Measurements from ENCODE around the gene PIP5K1B. TPM values are rescaled to one million over a fixed set of nuclear protein-coding genes. Genes with fewer than 3 reads are reported as not detected.

Gene PIP5K1B
- total RNA-seq, 1 donor from 2014 or later: 0.15 TPM

DNA sequence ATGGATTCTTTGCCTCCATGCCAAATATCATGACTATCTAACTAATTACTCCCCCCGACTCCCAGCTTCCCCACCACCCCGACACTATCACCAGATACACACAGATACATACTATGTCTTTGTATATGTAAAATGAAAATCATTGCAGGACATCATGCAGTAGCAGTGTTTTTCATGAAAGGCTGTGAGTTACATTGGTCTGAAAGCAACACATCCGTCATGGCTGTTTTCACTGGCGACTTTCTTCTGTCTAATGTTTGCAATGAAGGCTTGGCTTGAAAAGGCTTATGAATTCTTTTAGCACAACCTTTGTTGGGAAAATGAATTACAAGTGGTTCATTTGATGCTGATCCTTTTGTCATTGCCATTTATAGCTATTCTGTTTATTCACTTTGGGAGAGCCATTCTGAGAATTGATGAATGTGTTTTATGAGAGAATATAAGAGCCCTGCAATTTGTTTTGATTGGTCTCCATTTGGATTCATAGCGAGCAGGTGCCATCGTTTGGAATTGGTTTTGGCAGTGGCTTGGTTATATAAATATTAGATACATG lies 103.4 kb downstream of the PIP5K1B start:
- no peak for DNase-seq (ENCODE audit: low read depth)

- no peak for DNase-seq (ENCODE audit: low read depth)
Observed at GRCh38 chr9:68817079-68817875, 112.2 kb downstream of the PIP5K1B start.

DNA sequence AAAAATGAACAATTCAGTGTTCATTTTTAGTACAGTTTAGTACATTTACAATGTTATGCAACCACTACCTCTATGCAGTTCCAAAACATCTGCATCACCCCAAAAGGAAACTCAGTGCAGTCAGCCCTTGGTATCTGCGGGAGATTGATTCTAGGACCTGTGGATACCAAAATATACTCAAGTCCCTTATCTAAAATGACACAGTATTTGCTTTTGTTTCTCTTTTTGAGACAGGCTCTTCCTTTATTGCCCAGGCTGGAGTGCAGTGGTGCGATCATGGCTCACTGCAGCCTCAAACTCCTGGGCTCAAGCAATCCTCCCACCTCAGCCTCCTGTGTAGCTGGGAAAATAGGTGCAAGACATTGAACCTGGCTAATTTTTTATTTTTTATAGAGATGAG lies 114.0 kb downstream of the PIP5K1B start:
- DNase-seq (ENCODE audit: low read depth): no peak

DNA sequence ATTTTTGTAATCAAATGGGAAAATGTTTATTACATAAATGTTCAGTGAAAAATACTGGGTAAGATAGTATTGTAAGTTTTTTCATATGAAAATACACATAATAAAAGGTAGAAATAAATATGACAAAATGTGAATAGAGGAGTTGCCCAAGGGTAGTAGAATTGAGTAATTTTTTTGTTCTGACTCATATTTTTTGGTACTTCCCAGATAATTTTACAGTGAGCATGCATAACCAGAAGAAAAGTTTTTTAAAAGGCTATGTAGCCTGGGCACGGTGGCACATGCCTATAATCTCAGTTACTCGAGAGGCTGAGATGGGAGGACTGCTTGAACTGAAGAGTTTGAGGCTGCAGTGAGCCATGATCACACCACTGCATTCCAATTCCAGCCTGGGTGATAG lies 116.9 kb downstream of the PIP5K1B start:
- no peak for DNase-seq (ENCODE audit: low read depth)

DNA sequence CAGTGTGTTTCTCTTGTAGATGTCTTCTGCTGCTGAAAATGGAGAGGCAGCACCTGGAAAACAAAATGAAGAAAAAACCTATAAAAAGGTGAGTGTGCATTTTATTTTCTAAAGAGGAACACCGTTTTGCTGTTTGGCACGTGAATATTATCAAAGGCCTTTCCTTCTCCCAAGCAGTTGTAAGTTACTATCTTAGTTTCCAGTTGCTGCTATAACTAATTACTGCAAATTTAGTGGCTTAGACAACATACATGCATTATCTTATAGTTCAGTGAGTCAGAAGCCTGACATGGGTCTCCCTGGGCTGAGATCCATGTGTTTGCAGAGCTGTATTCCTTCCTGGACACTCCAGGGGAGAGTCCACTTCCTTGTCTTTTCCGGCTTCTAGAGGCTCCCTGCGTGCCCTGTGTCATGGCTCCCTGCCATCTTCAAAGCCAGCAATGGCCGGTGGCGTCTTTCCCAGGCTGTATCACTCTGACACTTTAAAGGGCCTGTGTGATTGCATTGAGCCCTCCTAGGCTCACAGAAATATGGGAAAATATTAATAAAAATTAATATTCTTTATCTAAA lies 117.6 kb downstream of the PIP5K1B start:
- no peak for DNase-seq (ENCODE audit: low read depth)

- no peak for DNase-seq (ENCODE audit: low read depth)
Observed at GRCh38 chr9:68825762-68826472, 120.9 kb downstream of the PIP5K1B start.

DNA sequence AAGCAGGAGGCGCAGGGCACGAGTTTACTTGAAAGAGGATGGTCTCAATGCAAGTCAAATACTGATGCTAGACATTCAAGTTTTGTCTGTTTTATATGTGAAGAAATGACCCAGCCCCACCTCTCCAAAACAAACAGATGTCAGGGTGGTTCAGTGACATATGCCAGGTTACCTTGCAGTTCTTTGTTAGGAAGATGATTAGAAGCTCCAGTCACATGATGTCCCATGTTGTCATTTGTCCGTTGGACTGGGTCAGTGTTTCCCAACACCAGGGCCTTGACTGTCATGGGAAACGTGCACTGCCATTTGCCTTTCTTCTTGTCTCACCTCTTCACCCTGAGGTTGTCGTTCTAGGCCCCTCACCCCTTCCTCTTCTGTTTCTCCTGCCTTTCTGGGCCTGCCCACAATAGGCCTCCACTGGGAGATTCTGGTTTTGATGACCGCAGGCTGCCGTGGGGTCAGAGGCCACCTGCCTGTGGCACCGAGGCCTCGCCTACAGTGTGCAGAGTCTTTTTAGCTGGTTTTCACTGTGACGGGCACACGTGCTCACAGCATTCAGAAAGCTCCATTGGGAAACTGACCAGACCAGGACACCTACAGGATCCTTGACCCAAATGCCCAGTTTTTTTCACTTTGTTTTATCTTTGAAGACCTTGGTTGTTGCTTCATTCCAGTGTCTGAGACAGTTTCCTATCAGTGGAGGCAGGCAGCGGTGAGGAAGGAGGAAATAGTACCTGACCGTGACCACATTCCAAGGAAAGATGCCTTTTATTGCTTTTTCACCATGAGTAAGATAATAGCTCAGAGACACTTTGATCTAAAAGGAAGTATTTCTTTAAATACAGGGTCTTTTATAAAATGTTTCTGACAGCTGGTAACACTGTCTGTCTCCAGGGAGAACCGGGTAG lies 123.1 kb downstream of the PIP5K1B start:
- no peak for DNase-seq (ENCODE audit: low read depth)

DNA sequence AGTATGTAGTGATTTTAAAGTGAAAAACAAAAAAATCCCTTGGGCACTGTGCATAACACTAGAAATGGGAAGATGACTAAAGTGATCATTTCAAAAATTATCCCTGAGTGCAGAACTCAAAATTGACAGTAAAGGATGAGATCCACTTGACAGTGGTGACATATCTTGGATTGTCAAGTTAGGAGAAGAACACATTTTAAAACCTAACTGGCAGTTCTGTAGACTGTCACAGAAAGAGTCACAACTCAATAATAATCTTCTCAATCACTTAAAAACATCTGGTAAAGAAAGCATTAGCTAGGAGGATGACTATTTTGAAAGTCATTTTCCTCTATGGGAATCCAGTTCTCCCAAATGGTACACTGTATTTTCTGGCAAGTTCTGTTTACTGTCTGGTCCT lies 127.1 kb downstream of the PIP5K1B start:
- no peak for DNase-seq (ENCODE audit: low read depth)

GRCh38 chr9:68832861-68833518 lies 128.0 kb downstream of the PIP5K1B start:
- no peak for DNase-seq (ENCODE audit: low read depth)

GRCh38 chr9:68834931-68835520 lies 130.0 kb downstream of the PIP5K1B start:
- no peak for DNase-seq (ENCODE audit: low read depth)

- no peak for DNase-seq (ENCODE audit: low read depth)
Observed at GRCh38 chr9:68836788-68837187, 131.7 kb downstream of the PIP5K1B start.

DNA sequence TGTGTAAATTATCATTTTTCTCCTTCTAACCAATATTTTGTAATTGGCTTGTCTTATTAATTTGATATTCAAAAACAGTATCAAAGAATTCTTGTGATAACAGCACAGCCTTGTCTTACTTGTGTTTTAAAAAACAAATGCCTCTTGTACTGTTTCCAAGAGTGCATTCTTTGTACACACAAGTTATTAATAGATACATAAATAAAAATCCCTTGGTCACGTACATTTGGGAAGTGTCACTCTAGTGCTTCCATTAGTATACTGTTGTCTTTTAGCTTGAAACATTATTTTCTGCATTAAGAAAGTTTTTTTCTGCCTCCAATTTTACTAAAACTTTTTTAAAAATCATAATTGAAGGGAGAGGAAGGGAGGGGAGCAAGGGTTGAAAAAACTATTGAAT lies 133.2 kb downstream of the PIP5K1B start:
- no peak for DNase-seq (ENCODE audit: low read depth)

GRCh38 chr9:68841276-68842052 lies 136.4 kb downstream of the PIP5K1B start:
- no peak for DNase-seq (ENCODE audit: low read depth)

DNA sequence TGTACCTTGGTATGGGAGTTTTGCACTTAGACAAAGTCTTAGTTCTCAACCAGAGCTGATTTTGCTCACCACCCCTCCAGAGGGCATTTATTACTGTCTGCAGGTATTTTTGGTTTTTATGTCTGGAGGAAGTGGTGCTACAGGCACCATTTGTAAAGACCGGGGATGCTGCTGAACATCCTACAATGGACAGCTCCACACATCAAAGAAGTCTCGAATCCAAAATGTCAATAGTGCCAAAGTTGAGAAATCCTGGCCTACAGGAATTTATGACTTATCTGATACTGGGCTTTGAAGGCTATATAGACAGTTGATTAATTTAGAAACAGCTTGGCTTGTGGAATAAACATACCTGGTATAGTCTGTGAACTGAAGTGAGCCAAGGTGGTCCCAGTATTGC lies 137.5 kb downstream of the PIP5K1B start:
- no peak for DNase-seq (ENCODE audit: low read depth)

GRCh38 chr9:68843239-68843638 lies 138.2 kb downstream of the PIP5K1B start:
- no peak for DNase-seq (ENCODE audit: low read depth)

- no peak for DNase-seq (ENCODE audit: low read depth)
Observed at GRCh38 chr9:68844157-68844556, 139.1 kb downstream of the PIP5K1B start.

GRCh38 chr9:68844631-68845612 lies 139.9 kb downstream of the PIP5K1B start:
- DNase-seq (ENCODE audit: low read depth): no peak

DNA sequence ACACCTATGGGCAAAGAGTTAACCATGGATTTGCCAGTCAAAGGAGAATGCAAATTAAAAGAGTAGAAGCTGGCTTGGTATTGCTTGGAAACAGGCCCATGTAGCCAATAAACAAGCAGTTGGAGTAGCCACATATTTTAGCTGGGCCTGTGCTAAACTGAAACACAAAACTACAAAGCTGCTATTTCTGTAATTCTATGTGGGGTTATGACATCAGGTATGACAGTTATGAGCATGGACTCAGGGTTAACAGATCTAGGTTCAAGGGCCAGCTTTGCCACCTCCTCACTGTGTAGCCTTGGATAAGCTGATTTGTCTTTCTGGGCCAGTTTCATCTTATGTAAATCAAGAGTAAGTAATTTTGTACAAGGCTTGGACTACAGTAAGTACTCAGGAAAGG lies 142.7 kb downstream of the PIP5K1B start:
- DNase-seq (ENCODE audit: low read depth): no peak

GRCh38 chr9:68851657-68852056 lies 146.6 kb downstream of the PIP5K1B start:
- DNase-seq (ENCODE audit: low read depth): no peak
